ENCODE results near the gene ITIH3. TPM values are rescaled to one million over a fixed set of nuclear protein-coding genes. Genes with fewer than 3 reads are reported as not detected.

The ITIH3 gene
- total and polyA plus RNA-seq, 10 of the 15 experiments (the other 5 are each of a cell fraction or from before 2014, with no cell fraction given): 0.07 to 0.17 (median 0.15) TPM; not detected in 7

DNA sequence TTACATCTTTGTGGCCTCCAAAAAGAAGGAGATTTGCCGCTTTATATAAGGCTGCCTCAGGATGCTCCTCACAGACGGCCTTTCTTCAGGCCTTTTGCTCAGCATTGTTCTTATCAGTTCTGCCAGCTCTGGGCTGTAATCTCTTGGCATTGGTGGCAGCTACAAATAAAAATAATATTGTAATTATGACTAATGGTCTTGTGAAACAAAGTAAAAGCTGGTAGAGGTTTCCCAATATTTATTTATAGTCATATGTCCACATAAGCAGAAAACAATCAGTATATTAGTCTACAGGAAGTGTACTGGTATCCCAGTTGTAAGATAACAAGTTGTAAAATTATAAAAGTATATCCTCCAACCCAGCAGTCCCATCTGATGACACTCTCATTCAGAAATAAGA lies 31.1 kb upstream of the ITIH3 start:
- no peak for DNase-seq (ENCODE audit: low read depth, low spot score)
- no peak overlapping the region for H3K4me3 ChIP-seq
- WGBS (ENCODE audit: insufficient coverage, insufficient replicate concordance, low lambda C conversion rate, missing lambda C conversion rate): 93% methylated on average over 2 of the region's 2 CpGs
- intact Hi-C loops (cut with micrococcal nuclease; ENCODE audit: unreplicated experiment): no loop called here
- H3K27me3 ChIP-seq (replicated peaks in 1 of 2; ENCODE audit: control insufficient read depth in 2 of 2, insufficient read depth in 2 of 2, low read length in 1 of 2): no peaks in the 10 kb centered on the region
- no peak for ATAC-seq
- no peak overlapping the region for H3K27ac ChIP-seq (ENCODE audit: control insufficient read depth, insufficient read depth)
- POLR2A ChIA-PET: interaction anchor here (0.6 kb wide), 1 partner anchor 137 kb away, joined by 4 read pairs; no protein-coding TSS in a partner anchor
- SMC1A ChIA-PET (ENCODE audit: uncharacterized antibody, unreplicated experiment): interaction anchor here (1.3 kb wide), 1 partner anchor 14 kb away, joined by 3 read pairs; the partner anchor contains the start of gene ITIH1
- H3K4me2 ChIP-seq (ENCODE audit: control insufficient read depth, insufficient read depth): no peak overlapping the region
- in situ Hi-C loops (cut with MboI): no loop called here
- no peak overlapping the region for H2AFZ ChIP-seq (ENCODE audit: control insufficient read depth, low read depth, low read length)
- no peaks in the 10 kb centered on the region for H3K79me2 ChIP-seq (ENCODE audit: control insufficient read depth, insufficient read depth, low read length)
- H3K4me1 ChIP-seq (ENCODE audit: control insufficient read depth, insufficient read depth, low read length): no peaks in the 10 kb centered on the region
- no peak for TF ChIP-seq PAX5 (IDR thresholded peaks at IDR 0.05; ENCODE audit: borderline replicate concordance, low read depth, low read length)
- no peak for TF ChIP-seq ATF7 (IDR thresholded peaks at IDR 0.05; ENCODE audit: low read depth)
- TF ChIP-seq, protein P1, sequence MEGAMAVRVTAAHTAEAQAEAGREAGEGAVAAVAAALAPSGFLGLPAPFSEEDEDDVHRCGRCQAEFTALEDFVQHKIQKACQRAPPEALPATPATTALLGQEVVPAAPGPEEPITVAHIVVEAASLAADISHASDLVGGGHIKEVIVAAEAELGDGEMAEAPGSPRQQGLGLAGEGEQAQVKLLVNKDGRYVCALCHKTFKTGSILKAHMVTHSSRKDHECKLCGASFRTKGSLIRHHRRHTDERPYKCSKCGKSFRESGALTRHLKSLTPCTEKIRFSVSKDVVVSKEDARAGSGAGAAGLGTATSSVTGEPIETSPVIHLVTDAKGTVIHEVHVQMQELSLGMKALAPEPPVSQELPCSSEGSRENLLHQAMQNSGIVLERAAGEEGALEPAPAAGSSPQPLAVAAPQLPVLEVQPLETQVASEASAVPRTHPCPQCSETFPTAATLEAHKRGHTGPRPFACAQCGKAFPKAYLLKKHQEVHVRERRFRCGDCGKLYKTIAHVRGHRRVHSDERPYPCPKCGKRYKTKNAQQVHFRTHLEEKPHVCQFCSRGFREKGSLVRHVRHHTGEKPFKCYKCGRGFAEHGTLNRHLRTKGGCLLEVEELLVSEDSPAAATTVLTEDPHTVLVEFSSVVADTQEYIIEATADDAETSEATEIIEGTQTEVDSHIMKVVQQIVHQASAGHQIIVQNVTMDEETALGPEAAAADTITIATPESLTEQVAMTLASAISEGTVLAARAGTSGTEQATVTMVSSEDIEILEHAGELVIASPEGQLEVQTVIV (IDR thresholded peaks at IDR 0.05; ENCODE audit: borderline replicate concordance, partially characterized antibody): no peak
- TF ChIP-seq HDGF (IDR thresholded peaks at IDR 0.05): no peak
- no peak for TF ChIP-seq MEF2B (IDR thresholded peaks at IDR 0.05; ENCODE audit: partially characterized antibody, poor library complexity, severe bottlenecking)
- TF ChIP-seq, protein P2, sequence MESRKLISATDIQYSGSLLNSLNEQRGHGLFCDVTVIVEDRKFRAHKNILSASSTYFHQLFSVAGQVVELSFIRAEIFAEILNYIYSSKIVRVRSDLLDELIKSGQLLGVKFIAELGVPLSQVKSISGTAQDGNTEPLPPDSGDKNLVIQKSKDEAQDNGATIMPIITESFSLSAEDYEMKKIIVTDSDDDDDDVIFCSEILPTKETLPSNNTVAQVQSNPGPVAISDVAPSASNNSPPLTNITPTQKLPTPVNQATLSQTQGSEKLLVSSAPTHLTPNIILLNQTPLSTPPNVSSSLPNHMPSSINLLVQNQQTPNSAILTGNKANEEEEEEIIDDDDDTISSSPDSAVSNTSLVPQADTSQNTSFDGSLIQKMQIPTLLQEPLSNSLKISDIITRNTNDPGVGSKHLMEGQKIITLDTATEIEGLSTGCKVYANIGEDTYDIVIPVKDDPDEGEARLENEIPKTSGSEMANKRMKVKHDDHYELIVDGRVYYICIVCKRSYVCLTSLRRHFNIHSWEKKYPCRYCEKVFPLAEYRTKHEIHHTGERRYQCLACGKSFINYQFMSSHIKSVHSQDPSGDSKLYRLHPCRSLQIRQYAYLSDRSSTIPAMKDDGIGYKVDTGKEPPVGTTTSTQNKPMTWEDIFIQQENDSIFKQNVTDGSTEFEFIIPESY (IDR thresholded peaks at IDR 0.05): no peak
- TF ChIP-seq CBFB (IDR thresholded peaks at IDR 0.05; ENCODE audit: low read depth): no peak
- no peak for TF ChIP-seq IKZF2 (IDR thresholded peaks at IDR 0.05)
- H3K36me3 ChIP-seq (ENCODE audit: control insufficient read depth in 2 of 2, insufficient read depth in 2 of 2, low read length in 1 of 2): peaks cover 0 to 6% of the 10 kb centered on the region in 2 experiments; a peak in 1 of 4 replicates
- BruUV-seq (replicated peaks): no TSS peak
- RAD21 ChIA-PET (ENCODE audit: unreplicated experiment): no interaction called here
- no peaks in the 10 kb centered on the region for H4K20me1 ChIP-seq (ENCODE audit: control insufficient read depth, insufficient read depth)
- no peak overlapping the region for H3K9ac ChIP-seq (ENCODE audit: control insufficient read depth, insufficient read depth, low read length)
- CTCF ChIA-PET: no interaction called here
- H3K9me3 ChIP-seq (replicated peaks; ENCODE audit: control insufficient read depth, insufficient read depth, low read length): no peaks in the 10 kb centered on the region
- FAIRE-seq: no peak
